NCI-H510A treated with DMSO at 0.1 percent for 48 hours (cell line): ENCODE data around the gene KPRP.

ENCODE experiments used
- DNase-seq: peaks from one replicate; lab custom pipeline; 2025; lab: John Stamatoyannopoulos, UW

KPRP gene, protein sequence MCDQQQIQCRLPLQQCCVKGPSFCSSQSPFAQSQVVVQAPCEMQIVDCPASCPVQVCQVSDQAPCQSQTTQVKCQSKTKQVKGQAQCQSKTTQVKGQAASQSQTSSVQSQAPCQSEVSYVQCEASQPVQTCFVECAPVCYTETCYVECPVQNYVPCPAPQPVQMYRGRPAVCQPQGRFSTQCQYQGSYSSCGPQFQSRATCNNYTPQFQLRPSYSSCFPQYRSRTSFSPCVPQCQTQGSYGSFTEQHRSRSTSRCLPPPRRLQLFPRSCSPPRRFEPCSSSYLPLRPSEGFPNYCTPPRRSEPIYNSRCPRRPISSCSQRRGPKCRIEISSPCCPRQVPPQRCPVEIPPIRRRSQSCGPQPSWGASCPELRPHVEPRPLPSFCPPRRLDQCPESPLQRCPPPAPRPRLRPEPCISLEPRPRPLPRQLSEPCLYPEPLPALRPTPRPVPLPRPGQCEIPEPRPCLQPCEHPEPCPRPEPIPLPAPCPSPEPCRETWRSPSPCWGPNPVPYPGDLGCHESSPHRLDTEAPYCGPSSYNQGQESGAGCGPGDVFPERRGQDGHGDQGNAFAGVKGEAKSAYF

GRCh38 chr1:152757747-152758146, at the start of gene KPRP:
TSS of gene KPRP (plus strand) at chr1:152758025. CDS start at chr1:152759589, 1,564 bp downstream.
- DNase-seq: no peak

DNA sequence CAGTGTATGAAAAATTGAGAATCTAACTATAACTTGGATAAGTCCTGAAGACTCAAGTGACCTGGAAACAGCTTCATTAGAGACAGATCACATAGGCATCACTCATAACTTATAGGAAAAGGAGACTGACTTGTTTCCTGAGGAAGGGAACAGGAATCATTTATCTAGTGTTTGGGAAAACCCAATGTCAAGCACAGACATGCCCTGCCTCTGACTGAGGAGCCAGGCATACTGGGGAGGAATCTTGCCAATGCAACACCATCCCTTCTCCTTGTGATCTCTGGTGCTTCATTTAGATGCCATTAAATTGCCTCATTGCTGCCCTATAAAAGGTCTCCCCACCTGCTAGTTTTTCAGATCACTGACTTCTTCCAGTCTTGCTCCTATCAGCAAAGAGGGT, 39.6 kb upstream of the KPRP start:
- no peak for DNase-seq

DNA sequence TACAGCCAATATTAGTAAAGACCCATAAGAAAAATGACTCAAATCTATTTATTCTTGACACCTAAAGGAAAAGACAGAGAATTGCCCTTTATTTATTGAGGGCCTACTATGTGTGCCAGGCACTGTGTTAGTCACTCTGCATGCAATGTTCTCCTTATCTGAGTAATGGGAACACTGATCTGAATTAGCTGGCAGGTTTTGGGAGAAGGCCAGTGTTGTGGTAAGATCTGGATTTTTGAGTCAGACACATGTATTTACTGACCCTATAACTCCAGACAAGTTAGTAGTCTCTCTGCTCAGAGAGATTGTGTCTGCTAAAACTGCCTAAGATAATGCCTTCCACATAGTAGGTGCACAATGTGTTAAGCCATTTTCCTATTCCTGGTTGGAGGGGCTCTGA, 32.6 kb upstream of the KPRP start:
- DNase-seq: no peak

DNA sequence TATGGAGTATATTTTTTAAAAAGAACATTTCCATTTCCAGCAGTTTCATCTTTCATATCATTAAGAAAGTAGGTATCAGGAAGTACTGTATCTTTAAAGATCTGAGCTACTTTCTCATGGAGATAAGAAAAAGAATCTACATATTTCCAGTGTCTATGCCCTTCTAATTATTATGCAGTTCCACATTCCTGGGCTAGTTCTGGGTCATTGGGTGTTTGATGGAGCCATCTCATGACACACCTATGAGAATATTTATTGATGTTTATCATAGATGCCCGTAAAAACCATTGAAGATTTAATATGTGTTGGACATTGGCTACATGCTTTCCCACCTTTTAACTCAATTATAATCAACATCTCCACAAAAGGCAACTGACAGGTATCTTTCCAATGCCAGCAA, 28.8 kb upstream of the KPRP start:
- no peak for DNase-seq

DNA sequence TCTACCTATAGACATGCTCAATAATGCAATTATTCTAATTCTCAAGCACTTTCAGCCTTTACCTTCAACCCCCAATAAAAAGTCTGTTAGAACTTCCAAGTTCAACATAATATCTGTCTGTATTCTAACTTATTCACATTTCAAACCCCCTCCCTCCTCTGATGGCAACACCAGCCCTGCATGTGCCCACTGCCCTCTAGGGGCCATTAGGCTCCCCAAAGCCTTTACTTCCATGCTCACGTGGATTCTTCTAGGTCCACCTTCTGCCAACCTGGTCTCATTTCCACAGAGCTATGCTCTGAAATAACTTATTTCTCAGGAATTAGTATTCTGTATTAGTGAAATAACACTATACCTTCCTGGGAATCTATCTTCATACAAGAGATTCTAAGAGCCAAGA, 22.2 kb upstream of the KPRP start:
- no peak for DNase-seq

DNA sequence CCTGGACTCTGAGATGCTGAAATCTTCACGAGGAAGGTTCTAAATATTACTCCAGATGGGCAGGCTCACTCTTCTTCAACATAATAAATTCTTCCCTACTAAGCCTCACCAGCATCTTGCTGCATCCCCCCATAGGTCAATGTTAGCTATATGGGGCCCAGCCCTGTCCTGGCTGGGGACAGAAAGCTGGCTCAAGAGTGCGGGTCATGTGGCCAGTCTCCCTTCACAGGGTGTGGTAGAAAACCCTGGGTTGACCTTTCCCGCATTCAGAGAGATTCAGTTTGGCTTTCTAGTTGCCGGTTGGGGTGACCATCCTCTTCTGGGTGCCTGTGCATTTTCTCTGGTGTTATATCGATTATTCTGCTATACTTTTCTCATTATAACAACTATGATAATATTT, 19.8 kb upstream of the KPRP start:
- DNase-seq: no peak

- DNase-seq: no peak
These were observed 18.0 kb upstream of the KPRP start for GRCh38 chr1:152739841-152740240.

DNA sequence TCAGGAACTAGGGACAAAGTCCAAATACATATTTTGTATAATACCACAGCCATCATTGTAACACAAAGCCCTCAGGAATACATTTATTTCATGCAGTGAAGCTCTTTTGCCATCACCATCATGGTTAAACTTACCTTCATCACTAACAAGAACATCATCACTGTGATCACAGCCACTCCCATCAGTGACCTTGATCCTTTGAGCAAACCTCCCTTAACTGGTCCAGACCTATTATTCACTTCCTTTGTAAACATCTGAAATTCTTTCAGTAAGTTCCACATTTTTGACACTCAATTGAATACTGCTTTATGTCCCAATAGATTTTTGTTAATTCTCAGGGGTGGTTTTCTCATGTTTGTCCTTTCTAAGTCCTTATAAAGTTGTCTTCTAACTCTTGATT, 16.2 kb upstream of the KPRP start:
- DNase-seq: no peak

DNA sequence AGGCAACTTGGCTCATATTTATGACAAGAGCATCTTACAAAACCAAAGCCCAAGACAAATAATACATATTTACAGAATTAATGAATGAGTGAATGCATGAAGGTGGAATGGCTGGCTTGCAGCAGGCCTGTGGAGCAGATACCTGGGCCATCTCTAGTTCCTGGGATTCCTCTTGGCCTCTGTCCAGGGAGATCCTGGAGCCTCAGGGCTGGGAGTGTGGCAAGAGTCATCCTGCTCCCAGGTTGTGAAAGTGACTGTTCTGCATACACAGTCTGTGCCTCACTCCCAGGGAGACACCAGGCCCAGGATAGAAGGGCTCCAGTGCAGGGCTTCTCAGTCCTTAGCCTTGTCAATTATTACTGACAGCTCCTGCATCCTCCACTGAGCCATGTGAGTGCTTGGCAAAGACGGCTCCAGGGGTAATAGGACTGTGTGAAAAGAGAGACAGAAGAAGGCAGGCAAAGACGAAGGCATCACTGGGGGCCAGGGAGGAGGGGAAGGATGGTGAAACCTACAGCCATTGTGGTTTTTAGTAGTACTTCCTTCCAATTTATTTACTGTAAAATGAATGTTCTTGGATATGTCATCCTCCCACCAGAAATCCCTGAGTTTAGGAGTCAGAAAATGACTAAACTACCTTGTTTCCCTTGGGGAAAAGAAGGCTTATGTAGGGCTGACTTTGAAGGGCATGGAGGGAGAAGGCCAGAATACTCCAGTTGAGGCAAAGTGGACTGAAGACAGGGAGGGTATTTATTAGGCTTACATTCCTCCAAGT, 14.3 kb upstream of the KPRP start:
- no peak for DNase-seq

GRCh38 chr1:152745289-152745704, 12.5 kb upstream of the KPRP start:
- no peak for DNase-seq

GRCh38 chr1:152745765-152746444, 11.9 kb upstream of the KPRP start:
- no peak for DNase-seq

- no peak for DNase-seq
These were observed 10.0 kb upstream of the KPRP start for GRCh38 chr1:152747831-152748230.

DNA sequence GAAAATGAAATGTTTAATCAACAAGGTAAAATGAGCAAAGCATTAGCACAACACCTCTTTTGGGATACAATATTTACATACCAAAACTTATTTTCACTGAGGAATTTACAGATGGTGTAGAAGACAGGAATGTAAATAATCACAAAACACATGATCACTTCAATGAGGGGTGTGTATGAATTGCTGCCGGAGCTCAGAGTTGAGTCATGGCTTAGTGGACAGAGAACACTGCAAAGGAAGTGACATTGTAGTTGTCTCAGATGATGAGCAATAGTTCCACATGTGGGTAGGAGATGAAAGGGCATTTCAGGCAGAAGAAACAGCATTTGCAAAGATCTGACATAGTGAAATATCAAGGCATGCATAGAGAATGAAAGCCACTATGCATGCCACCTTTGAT, 5.6 kb upstream of the KPRP start:
- DNase-seq: no peak

DNA sequence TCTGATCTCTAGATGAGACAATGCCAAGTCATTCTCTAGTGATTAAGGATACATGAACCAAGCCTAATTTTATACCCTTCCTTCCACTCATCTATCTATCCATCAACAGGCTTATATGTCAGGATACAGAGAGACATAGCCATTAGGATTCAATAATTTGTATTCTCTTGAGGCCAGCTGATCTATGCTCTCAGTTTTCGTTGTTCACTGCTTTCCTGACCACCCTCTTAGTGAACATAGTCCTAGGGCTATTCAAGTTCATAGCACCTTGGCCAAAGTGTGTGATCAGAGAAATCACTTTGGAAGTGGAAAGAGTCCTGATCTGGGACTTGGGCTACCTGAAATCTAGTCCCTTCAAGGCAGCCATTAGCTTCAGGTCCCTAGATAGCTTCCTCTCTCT, 4.2 kb upstream of the KPRP start:
- DNase-seq: no peak

DNA sequence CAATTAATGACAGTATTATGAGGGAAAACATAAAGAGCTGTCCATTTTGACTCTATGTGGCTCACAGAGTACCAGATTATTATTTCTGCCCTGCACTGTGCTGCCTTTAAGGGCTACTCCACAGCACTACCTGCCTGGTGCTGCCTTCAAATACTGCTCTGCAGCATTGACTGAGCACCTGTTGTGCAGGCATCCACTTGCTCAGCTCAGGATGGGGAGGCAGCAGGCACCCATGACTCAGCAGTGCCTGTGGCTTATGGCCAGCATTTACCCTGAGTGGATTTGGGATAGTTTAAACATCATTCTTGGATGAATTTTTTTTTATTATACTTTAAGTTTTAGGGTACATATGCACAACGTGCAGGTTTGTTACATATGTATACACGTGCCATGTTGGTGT, 953 bp upstream of the KPRP start:
- DNase-seq: no peak

DNA sequence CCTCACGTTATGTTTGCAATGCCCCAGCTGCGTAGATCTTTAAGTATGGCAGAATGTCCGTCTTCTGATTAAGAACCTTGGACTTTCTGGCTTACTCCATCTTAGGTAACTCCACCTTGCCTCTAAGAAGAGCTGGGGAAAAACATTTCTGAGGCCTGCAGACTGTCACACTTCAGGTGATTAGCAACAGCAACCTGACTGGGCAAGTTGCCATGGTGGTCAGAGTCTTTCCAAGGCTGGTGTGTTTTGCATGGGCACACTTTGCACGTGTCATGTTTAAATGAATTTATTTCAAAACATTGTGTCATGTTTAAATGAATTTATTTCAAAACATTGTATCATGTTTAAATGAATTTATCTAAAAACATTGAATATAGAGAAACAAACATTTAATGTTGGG, 811 bp downstream of the KPRP start:
- DNase-seq: no peak

DNA sequence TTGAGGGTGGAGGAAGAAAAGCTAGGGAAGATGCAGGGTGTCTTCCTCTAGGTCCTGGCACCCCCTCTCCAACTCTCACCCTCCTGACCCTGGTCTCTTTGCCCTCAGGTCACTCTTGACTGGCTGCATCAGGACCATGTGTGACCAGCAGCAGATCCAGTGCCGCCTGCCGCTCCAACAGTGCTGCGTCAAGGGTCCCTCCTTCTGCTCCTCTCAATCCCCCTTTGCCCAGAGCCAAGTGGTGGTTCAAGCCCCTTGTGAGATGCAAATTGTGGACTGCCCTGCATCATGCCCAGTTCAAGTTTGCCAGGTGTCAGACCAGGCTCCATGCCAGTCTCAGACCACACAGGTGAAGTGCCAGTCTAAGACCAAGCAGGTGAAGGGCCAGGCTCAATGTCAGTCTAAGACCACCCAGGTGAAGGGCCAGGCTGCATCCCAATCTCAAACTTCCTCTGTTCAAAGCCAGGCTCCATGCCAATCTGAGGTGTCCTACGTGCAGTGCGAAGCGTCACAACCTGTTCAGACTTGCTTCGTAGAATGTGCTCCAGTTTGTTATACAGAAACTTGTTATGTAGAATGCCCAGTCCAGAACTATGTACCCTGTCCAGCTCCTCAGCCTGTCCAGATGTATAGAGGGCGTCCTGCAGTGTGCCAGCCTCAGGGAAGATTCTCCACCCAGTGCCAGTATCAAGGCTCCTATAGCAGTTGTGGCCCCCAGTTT, 1.8 kb downstream of the KPRP start:
- no peak for DNase-seq

- no peak for DNase-seq
These were observed 2.8 kb downstream of the KPRP start for GRCh38 chr1:152760551-152761190.

- no peak for DNase-seq
These were observed 3.9 kb downstream of the KPRP start for GRCh38 chr1:152761609-152762213.

- no peak for DNase-seq
These were observed 11.2 kb downstream of the KPRP start for GRCh38 chr1:152768847-152769533.
